Suprapubic skin (tissue), 4 donors: ENCODE data around the gene PSAP. TPM values are rescaled to one million over a fixed set of nuclear protein-coding genes. Genes with fewer than 3 reads are reported as not detected.

Experiments
- DNase-seq, 2 donors: peaks; one replicate each; pipeline ENCODE4 v3.0.0-alpha.2; 2019; ENCODE audit warnings: low spot score in 2 of 2
- H3K27ac ChIP-seq: fragments of 200-600 bp; sonication (generic); one replicate; pipeline ENCODE4 v1.5.1; 2019
- H3K27me3 ChIP-seq: fragments of 200-600 bp; sonication (generic); one replicate; pipeline ENCODE4 v1.5.1; 2019
- H3K36me3 ChIP-seq: fragments of 200-600 bp; sonication (generic); one replicate; pipeline ENCODE4 v1.5.1; 2019
- H3K4me1 ChIP-seq: fragments of 200-600 bp; sonication (generic); one replicate; pipeline ENCODE4 v1.5.1; 2019
- H3K4me3 ChIP-seq: fragments of 200-600 bp; sonication (generic); one replicate; pipeline ENCODE4 v1.5.1; 2019; ENCODE audit warnings: mild to moderate bottlenecking
- H3K9me3 ChIP-seq: fragments of 200-600 bp; sonication (generic); one replicate; pipeline ENCODE4 v1.5.1; 2019
- EP300 ChIP-seq: sonication (generic); formaldehyde crosslinking; IDR thresholded peaks from one replicate; pipeline ENCODE4 v1.6.1; 2017; ENCODE audit warnings: antibody characterized with exemption
- POLR2A ChIP-seq, 2 donors: fragments of 450-650 bp; IDR thresholded peaks; one replicate each; pipeline ENCODE4 v1.6.1; 2017; ENCODE audit warnings: antibody characterized with exemption in 2 of 2, mild to moderate bottlenecking in 2 of 2, moderate library complexity in 2 of 2
- POLR2AphosphoS5 ChIP-seq, 3 donors: sonication (generic); formaldehyde crosslinking; IDR thresholded peaks; one replicate each; pipeline ENCODE4 v1.6.1; 2017; ENCODE audit warnings: antibody characterized with exemption in 3 of 3
- WGBS: methylation state at CpG from one replicate; pipeline ENCODE4 v1.1.5; 2018; 5-methylcytosine and 5-hydroxymethylcytosine counted together
- total RNA-seq, 4 donors: library from RNA; depleted of rRNA; stranded (reverse); fragments of >200 nt; gene quantifications; one replicate each; pipeline ENCODE4 v1.1.0, GENCODE V29; 2016
- TF ChIP-seq, protein P1 (sequence below), 2 donors: fragments of 200-600 bp in 1 of 2; fragments of 450-650 bp in 1 of 2; sonication (generic) in 1 of 2; IDR thresholded peaks; one replicate each; pipeline ENCODE4 v1.5.1; 2016 to 2019; ENCODE audit warnings: antibody characterized with exemption in 2 of 2, mild to moderate bottlenecking in 1 of 2, moderate library complexity in 1 of 2

PSAP gene
- total RNA-seq, 4 donors from 2014 or later, result 391 to 548 (median 468) TPM

DNA sequence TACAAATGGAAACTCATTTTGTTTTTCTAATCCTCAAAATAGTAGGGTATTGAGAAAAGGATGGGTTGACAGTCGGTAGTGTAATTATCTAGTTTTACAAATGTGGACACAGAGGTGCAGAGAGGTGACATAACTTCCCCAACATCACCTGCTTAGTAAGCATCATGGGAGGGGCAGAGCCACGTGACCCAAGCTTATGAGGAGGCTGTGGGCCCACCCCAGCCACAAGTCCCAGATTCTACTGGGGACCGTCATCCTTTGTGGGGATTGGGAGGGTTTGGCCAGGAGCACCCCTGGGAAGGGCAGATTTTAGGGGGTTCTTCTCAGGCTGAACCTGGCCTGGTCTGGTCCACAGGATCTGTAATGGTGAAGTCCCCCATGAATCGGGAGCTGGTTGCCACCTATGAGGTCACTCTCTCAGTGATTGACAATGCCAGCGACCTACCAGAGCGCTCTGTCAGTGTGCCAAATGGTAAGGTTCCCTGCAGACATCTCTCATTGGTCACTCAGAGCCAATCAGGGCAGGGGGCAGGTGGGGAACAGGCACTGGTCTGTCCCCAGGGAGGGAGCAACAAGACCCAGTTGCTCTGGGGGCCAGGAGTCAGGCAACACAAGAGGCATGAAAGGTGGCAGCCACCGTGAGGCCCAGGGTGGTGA lies 54.2 kb downstream of the PSAP start:
- Histone ChIP-seq H3K27me3 (no peaks in the 10 kb centered on the region), H3K27ac (no peak overlapping the region), H3K4me3 (no peak overlapping the region), H3K4me1 (no peaks in the 10 kb centered on the region), H3K36me3 (no peaks in the 10 kb centered on the region), H3K9me3 (no peaks in the 10 kb centered on the region)
- TF ChIP-seq EP300 (no peak), POLR2AphosphoS5 (IDR thresholded peaks at IDR 0.05) (no peak), POLR2A (IDR thresholded peaks at IDR 0.05) (no peak)
- TF ChIP-seq, protein P1, sequence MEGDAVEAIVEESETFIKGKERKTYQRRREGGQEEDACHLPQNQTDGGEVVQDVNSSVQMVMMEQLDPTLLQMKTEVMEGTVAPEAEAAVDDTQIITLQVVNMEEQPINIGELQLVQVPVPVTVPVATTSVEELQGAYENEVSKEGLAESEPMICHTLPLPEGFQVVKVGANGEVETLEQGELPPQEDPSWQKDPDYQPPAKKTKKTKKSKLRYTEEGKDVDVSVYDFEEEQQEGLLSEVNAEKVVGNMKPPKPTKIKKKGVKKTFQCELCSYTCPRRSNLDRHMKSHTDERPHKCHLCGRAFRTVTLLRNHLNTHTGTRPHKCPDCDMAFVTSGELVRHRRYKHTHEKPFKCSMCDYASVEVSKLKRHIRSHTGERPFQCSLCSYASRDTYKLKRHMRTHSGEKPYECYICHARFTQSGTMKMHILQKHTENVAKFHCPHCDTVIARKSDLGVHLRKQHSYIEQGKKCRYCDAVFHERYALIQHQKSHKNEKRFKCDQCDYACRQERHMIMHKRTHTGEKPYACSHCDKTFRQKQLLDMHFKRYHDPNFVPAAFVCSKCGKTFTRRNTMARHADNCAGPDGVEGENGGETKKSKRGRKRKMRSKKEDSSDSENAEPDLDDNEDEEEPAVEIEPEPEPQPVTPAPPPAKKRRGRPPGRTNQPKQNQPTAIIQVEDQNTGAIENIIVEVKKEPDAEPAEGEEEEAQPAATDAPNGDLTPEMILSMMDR (IDR thresholded peaks at IDR 0.05), result no peak
- no peak for DNase-seq
- 75% methylated on average over 7 of the region's 7 CpGs for WGBS

DNA sequence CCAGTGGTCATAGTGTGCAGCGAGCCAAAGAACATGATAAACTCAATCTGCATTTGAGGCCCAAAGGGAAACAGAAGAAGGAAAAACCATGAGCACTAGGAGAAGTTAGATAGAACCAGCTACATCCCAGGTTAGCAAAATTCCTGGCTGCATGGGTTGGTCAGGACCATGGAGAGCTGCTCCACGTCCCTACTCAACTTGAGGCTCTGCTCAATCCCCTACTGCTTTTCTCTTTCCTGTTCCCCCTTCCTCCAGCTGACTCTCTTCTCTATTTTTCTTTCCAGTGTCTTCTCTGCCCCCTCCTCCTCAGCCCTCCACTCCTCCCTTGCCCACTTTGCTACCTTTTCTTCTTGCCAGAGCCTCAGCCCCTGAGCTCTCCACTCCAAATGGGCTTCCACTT lies 55.8 kb downstream of the PSAP start:
- Histone ChIP-seq H3K9me3 (no peaks in the 10 kb centered on the region), H3K27me3 (no peaks in the 10 kb centered on the region), H3K36me3 (no peaks in the 10 kb centered on the region), H3K27ac (no peak overlapping the region), H3K4me3 (no peak overlapping the region), H3K4me1 (no peaks in the 10 kb centered on the region)
- TF ChIP-seq, protein P1 (IDR thresholded peaks at IDR 0.05), result no peak
- no peak for TF ChIP-seq POLR2AphosphoS5 (IDR thresholded peaks at IDR 0.05)
- TF ChIP-seq EP300, result no peak
- TF ChIP-seq POLR2A (IDR thresholded peaks at IDR 0.05), result no peak
- no peak for DNase-seq
- WGBS, result 28% methylated on average over 2 of the region's 2 CpGs

DNA sequence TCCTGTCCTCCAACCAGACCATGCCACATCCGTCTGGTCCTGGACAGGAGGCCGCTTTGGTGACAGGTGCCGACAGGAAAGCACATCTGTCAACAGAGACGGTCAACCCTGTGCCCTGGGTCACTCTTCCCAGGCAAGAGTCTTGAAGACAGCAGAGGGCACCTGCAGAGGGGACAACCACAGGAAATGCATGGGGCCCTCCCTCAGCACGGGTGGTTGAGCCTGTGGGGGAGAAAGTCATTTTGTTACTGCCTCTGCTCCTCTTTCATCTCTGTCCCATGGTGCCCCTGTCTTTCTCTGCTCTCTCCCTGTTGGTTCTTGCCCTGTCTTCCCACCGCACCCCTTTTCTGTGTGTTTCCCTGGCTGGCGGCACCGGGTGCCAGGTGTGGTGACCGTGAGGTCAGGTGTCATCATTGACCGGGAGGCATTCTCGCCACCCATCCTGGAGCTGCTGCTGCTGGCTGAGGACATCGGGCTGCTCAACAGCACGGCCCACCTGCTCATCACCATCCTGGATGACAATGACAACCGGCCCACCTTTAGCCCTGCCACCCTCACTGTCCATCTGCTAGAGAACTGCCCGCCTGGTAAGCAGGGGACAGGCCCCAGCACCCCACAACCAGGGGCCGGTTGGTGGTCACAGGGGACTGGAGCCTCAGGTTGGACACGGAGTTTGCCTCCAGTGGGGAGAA lies 60.2 kb downstream of the PSAP start:
- Histone ChIP-seq H3K36me3 (no peaks in the 10 kb centered on the region), H3K9me3 (no peaks in the 10 kb centered on the region), H3K27ac (no peak overlapping the region), H3K4me3 (no peak overlapping the region), H3K27me3 (no peaks in the 10 kb centered on the region), H3K4me1 (no peaks in the 10 kb centered on the region)
- WGBS, result 87% methylated on average over 17 of the region's 17 CpGs
- no peak for TF ChIP-seq EP300
- no peak for DNase-seq

DNA sequence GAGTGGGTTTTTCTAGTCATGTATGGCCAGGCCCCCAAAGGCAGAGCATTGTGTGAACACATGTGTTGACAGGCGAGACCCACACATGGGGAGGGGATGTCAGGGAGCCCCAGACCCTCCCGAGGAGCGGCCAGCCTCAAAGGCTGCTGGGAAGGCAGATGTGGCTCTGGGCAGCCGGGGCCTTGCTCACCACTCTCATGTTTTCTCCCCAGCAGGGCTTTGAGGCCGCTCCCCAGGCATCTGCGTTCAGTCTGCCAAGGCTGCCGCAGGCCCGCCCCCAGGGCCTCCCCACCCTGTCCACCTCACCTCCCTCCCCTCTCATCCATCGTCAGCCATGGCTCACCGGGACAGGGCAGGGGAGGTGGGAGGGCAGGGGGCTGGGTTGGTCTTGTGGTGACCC lies 61.2 kb downstream of the PSAP start:
- TF ChIP-seq EP300, result no peak
- TF ChIP-seq, protein P1 (IDR thresholded peaks at IDR 0.05), result no peak
- TF ChIP-seq POLR2AphosphoS5 (IDR thresholded peaks at IDR 0.05), result no peak
- TF ChIP-seq POLR2A (IDR thresholded peaks at IDR 0.05), result no peak

DNA sequence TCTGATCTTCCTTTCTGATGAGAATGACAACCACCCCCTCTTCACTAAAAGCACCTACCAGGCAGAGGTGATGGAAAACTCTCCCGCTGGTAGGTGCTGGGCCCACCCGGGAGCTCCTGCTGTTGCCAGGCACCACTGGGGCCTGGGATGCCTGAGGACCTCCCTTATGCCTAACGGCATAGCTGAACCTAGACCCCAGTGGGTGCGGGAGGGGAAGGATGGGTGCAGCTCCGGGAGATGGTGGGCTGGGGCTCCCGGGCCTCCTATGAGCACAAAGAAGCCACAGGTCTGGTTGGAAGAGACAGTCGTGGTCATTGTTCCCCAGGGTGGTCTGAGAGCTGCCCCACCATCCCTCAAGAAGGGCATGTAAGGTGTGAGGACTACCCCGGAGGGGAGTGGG lies 62.1 kb downstream of the PSAP start:
- H3K36me3 ChIP-seq, result no peaks in the 10 kb centered on the region
- no peak for DNase-seq
- no peaks in the 10 kb centered on the region for H3K27me3 ChIP-seq
- H3K9me3 ChIP-seq, result no peaks in the 10 kb centered on the region
- H3K27ac ChIP-seq, result no peak overlapping the region
- no peak overlapping the region for H3K4me3 ChIP-seq
- TF ChIP-seq EP300, result no peak
- 90% methylated on average over 8 of the region's 8 CpGs for WGBS
- H3K4me1 ChIP-seq, result no peaks in the 10 kb centered on the region

More for the DNA sequence above, 61.2 kb downstream of the PSAP start:
- no peak for DNase-seq
- WGBS, result 78% methylated on average over 7 of the region's 10 CpGs
- Histone ChIP-seq H3K27me3 (no peaks in the 10 kb centered on the region), H3K27ac (no peak overlapping the region), H3K4me1 (no peaks in the 10 kb centered on the region), H3K4me3 (no peak overlapping the region), H3K36me3 (no peaks in the 10 kb centered on the region), H3K9me3 (no peaks in the 10 kb centered on the region)

DNA sequence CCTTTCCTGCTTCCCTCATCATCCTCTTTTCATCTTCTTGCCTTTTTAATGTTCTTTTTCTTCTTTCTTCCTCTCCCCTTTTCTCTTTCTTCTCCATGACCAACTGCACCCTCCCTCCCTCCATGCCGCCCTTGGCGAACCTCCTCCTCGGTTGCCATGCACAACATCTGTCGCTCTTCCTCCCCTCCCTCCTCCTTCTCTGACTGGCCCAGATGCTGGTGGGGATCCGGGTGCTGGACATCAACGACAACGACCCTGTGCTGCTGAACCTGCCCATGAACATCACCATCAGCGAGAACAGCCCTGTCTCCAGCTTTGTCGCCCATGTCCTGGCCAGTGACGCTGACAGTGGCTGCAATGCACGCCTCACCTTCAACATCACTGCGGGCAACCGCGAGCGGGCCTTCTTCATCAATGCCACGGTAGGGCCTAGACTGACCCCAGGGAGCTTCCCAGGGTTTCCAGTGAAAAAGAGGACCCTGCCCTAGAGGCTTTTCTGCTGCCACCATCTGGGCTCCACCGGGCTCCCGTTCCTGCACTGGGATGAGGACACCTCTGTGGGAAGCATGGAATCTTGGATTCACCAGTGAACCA lies 66.3 kb downstream of the PSAP start:
- Histone ChIP-seq H3K4me1 (no peaks in the 10 kb centered on the region), H3K4me3 (no peak overlapping the region), H3K9me3 (no peaks in the 10 kb centered on the region), H3K27ac (no peak overlapping the region), H3K27me3 (no peaks in the 10 kb centered on the region), H3K36me3 (no peaks in the 10 kb centered on the region)
- 90% methylated on average over 18 of the region's 18 CpGs for WGBS
- TF ChIP-seq EP300, result no peak
- TF ChIP-seq, protein P1 (IDR thresholded peaks at IDR 0.05), result no peak
- TF ChIP-seq POLR2A (IDR thresholded peaks at IDR 0.05), result no peak
- no peak for TF ChIP-seq POLR2AphosphoS5 (IDR thresholded peaks at IDR 0.05)
- no peak for DNase-seq
